Hematopoietic multipotent progenitor cell treated with erythropoietin and hydrocortisone succinate and interleukin-3 and kit ligand, for 4 days (in vitro differentiated cells): ENCODE measurements around the gene AKR7A2.
"Not testable (repeated sequence)": the region's sequence is repeated elsewhere in the genome, so short reads cannot be mapped to it uniquely, and the experiment has no call there.

Source experiments
- DNase-seq: peaks from one replicate; pipeline ENCODE4 v3.0.0-alpha.2; 2015

The AKR7A2 gene

GRCh38 chr1:19256301-19256700, 55.6 kb downstream of the AKR7A2 start:
- DNase-seq: not testable (repeated sequence)

GRCh38 chr1:19255288-19255687, 56.7 kb downstream of the AKR7A2 start:
- no peak for DNase-seq

GRCh38 chr1:19254416-19254815, 57.5 kb downstream of the AKR7A2 start:
- DNase-seq: no peak
